ENCODE data around the gene CNOT9.

The CNOT9 gene

GRCh38 chr2:218642786-218643185 lies 74.1 kb downstream of the CNOT9 start:
- Histone ChIP-seq H3K9me3 (ENCODE audit: control insufficient read depth, low read length) (no peaks in the 10 kb centered on the region), H3K27ac (ENCODE audit: insufficient read depth, low read depth, low read length, poor library complexity, severe bottlenecking) (no peak overlapping the region), H3K27me3 (ENCODE audit: control insufficient read depth, insufficient read depth, low read length, poor library complexity, severe bottlenecking) (no peaks in the 10 kb centered on the region), H3K4me3 (ENCODE audit: insufficient read depth, low read depth, low read length) (no peak overlapping the region), H3K36me3 (ENCODE audit: control insufficient read depth, insufficient read depth, low read length) (peaks cover 66% of the 10 kb centered on the region), H3K4me1 (ENCODE audit: control insufficient read depth, insufficient read depth, low read length) (no peaks in the 10 kb centered on the region)
- whole genome bisulfite sequencing, 2 experiments = 95 to 96% methylated on average over 17 of the region's 17 CpGs

GRCh38 chr2:218643751-218644310 lies 75.2 kb downstream of the CNOT9 start:
- no peaks in the 10 kb centered on the region for H3K4me1 ChIP-seq (ENCODE audit: control insufficient read depth, insufficient read depth, low read length)
- WGBS, 2 experiments = 95% methylated on average over 10 of the region's 10 CpGs
- no peaks in the 10 kb centered on the region for H3K9me3 ChIP-seq (ENCODE audit: control insufficient read depth, low read length)
- H3K27ac ChIP-seq (ENCODE audit: insufficient read depth, low read depth, low read length, poor library complexity, severe bottlenecking) = no peak overlapping the region
- H3K4me3 ChIP-seq (ENCODE audit: insufficient read depth, low read depth, low read length) = no peak overlapping the region
- H3K36me3 ChIP-seq (ENCODE audit: control insufficient read depth, insufficient read depth, low read length) = peaks cover 68% of the 10 kb centered on the region
- no peaks in the 10 kb centered on the region for H3K27me3 ChIP-seq (ENCODE audit: control insufficient read depth, insufficient read depth, low read length, poor library complexity, severe bottlenecking)

- no peaks in the 10 kb centered on the region for H3K27me3 ChIP-seq (ENCODE audit: control insufficient read depth, insufficient read depth, low read length, poor library complexity, severe bottlenecking)
- H3K9me3 ChIP-seq (ENCODE audit: control insufficient read depth, low read length) = no peaks in the 10 kb centered on the region
- WGBS, 2 experiments = 93 to 95% methylated on average over 11 of the region's 11 CpGs
- H3K4me3 ChIP-seq (ENCODE audit: insufficient read depth, low read depth, low read length) = no peak overlapping the region
- H3K27ac ChIP-seq (ENCODE audit: insufficient read depth, low read depth, low read length, poor library complexity, severe bottlenecking) = no peak overlapping the region
- H3K4me1 ChIP-seq (ENCODE audit: control insufficient read depth, insufficient read depth, low read length) = no peaks in the 10 kb centered on the region
- H3K36me3 ChIP-seq (ENCODE audit: control insufficient read depth, insufficient read depth, low read length) = peaks cover 63% of the 10 kb centered on the region
Measured at GRCh38 chr2:218644721-218645120, 76.1 kb downstream of the CNOT9 start.

DNA sequence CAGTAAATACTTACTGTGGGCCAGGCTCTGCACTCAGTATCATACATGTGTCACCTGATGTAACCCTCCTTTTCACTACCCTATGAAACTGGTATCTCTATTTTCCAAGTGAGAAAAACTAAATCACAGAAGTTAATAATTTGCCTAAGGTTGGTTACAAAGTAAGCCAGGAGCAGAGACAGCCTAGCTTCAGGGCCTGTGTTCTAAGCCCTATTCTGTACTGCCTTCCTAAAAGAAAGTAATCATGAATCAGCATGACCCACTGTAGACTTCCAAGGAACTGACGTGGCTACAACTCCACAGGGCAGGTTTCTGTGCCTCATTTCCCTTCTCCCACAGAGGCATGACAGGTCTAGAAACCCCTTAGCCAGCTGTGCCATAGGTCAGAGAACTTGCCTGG lies 76.5 kb downstream of the CNOT9 start:
- 90 to 97% methylated on average over 1 of the region's 1 CpG for WGBS, 2 experiments
- H3K9me3 ChIP-seq (ENCODE audit: control insufficient read depth, low read length) = no peaks in the 10 kb centered on the region
- no peak overlapping the region for H3K27ac ChIP-seq (ENCODE audit: insufficient read depth, low read depth, low read length, poor library complexity, severe bottlenecking)
- no peak overlapping the region for H3K4me3 ChIP-seq (ENCODE audit: insufficient read depth, low read depth, low read length)
- H3K36me3 ChIP-seq (ENCODE audit: control insufficient read depth, insufficient read depth, low read length) = peaks cover 65% of the 10 kb centered on the region
- no peaks in the 10 kb centered on the region for H3K27me3 ChIP-seq (ENCODE audit: control insufficient read depth, insufficient read depth, low read length, poor library complexity, severe bottlenecking)
- no peaks in the 10 kb centered on the region for H3K4me1 ChIP-seq (ENCODE audit: control insufficient read depth, insufficient read depth, low read length)
